ENCODE results near the gene STN1. TPM values are rescaled to one million over a fixed set of nuclear protein-coding genes. Genes with fewer than 3 reads are reported as not detected.

The STN1 gene
- total and polyA plus RNA-seq, 2 donors (not counting 1 experiment from before 2014, with no cell fraction given) = 21.7 to 36.5 TPM

- Histone ChIP-seq H3K27ac (ENCODE audit: insufficient read depth, low read length) (no peak overlapping the region), H3K27me3 (ENCODE audit: control insufficient read depth, insufficient read depth, low read length) (no peaks in the 10 kb centered on the region)
These were observed 33.2 kb upstream of the STN1 start for GRCh38 chr10:103951183-103951582.

GRCh38 chr10:103949728-103950127, 31.7 kb upstream of the STN1 start:
- no peaks in the 10 kb centered on the region for H3K27me3 ChIP-seq (ENCODE audit: control insufficient read depth, insufficient read depth, low read length)
- H3K4me2 ChIP-seq (ENCODE audit: extremely low read depth, insufficient read depth, low read length) = no peak overlapping the region
- no peak overlapping the region for H3K4me3 ChIP-seq (replicated peaks in 1 of 4; ENCODE audit: control extremely low read depth in 1 of 4, insufficient read depth in 1 of 4, low read depth in 3 of 4, low read length in 4 of 4)
- H3K4me1 ChIP-seq (ENCODE audit: control insufficient read depth, extremely low read depth, insufficient read depth, low read length) = no peaks in the 10 kb centered on the region
- DNase-seq (ENCODE audit: low read depth in 2 of 2) = no peak
- H3K36me3 ChIP-seq (ENCODE audit: control insufficient read depth, insufficient read depth, low read length) = no peaks in the 10 kb centered on the region
- H3K9ac ChIP-seq (ENCODE audit: insufficient read depth, low read length) = no peak overlapping the region
- TF ChIP-seq CTCF (conservative IDR thresholded peaks at IDR 0.05 in 1 of 2, IDR thresholded peaks at IDR 0.05 in 1 of 2; ENCODE audit: low read depth in 1 of 2, low read length in 2 of 2) = no peak
- no peak for TF ChIP-seq EZH2 (IDR thresholded peaks at IDR 0.05; ENCODE audit: low read length, missing control alignments)
- no peak overlapping the region for H3K27ac ChIP-seq (ENCODE audit: insufficient read depth, low read length)
- H3K79me2 ChIP-seq (ENCODE audit: control insufficient read depth, insufficient read depth, low read length) = no peaks in the 10 kb centered on the region
- H3K9me3 ChIP-seq (ENCODE audit: control insufficient read depth, insufficient read depth, low read depth, low read length) = no peaks in the 10 kb centered on the region
- no peak overlapping the region for H2AFZ ChIP-seq (ENCODE audit: low read length)
- H4K20me1 ChIP-seq (ENCODE audit: control insufficient read depth, extremely low read depth, insufficient read depth, low read length) = no peaks in the 10 kb centered on the region

More at GRCh38 chr10:103951183-103951582, 33.2 kb upstream of the STN1 start:
- H4K20me1 ChIP-seq (ENCODE audit: control insufficient read depth, extremely low read depth, insufficient read depth, low read length) = no peaks in the 10 kb centered on the region
- TF ChIP-seq CTCF (conservative IDR thresholded peaks at IDR 0.05 in 1 of 2, IDR thresholded peaks at IDR 0.05 in 1 of 2; ENCODE audit: low read depth in 1 of 2, low read length in 2 of 2) = no peak
- TF ChIP-seq EZH2 (IDR thresholded peaks at IDR 0.05; ENCODE audit: low read length, missing control alignments) = no peak
- no peaks in the 10 kb centered on the region for H3K79me2 ChIP-seq (ENCODE audit: control insufficient read depth, insufficient read depth, low read length)
- no peak overlapping the region for H3K9ac ChIP-seq (ENCODE audit: insufficient read depth, low read length)
- H3K4me2 ChIP-seq (ENCODE audit: extremely low read depth, insufficient read depth, low read length) = no peak overlapping the region
- no peak for DNase-seq (ENCODE audit: low read depth in 2 of 2)
- H3K9me3 ChIP-seq (ENCODE audit: control insufficient read depth, insufficient read depth, low read depth, low read length) = no peaks in the 10 kb centered on the region
- H3K4me1 ChIP-seq (ENCODE audit: control insufficient read depth, extremely low read depth, insufficient read depth, low read length) = no peaks in the 10 kb centered on the region
- H2AFZ ChIP-seq (ENCODE audit: low read length) = no peak overlapping the region
- no peak overlapping the region for H3K4me3 ChIP-seq (replicated peaks in 1 of 4; ENCODE audit: control extremely low read depth in 1 of 4, insufficient read depth in 1 of 4, low read depth in 3 of 4, low read length in 4 of 4)
- no peaks in the 10 kb centered on the region for H3K36me3 ChIP-seq (ENCODE audit: control insufficient read depth, insufficient read depth, low read length)

DNA sequence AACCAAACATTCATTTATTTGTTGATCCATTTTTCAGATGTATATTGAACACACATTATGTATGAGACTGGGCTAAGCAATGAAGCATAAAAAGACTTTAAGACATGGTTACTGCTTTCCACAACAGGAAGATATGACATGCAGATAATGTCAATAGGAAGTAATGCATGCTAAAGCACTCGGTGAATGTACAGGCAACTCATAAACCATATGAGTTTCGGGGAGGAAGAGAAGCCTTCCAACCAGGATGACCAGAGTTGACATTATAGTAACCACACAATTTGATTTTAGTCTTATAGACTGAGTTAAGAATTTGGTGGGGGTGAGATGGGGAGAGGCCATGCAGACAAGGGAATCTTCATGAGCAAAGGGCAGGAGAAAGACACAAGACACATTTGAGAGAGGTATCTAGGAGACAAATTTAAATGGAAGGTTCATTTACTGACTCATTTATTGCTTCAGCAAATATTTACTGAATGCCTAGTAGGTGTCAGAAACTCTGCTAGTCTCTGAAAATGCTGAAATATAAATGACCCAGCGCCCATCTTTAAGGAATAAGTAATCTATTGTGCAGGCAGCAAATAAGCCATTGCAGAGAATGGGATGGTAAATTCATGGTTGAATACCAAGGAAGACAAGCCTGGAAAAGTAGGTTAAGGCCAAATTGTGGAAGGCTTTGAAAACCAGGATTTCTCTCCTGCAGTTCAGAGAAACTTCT, 30.0 kb upstream of the STN1 start:
- Histone ChIP-seq H3K4me3 (replicated peaks in 1 of 4; ENCODE audit: control extremely low read depth in 1 of 4, insufficient read depth in 1 of 4, low read depth in 3 of 4, low read length in 4 of 4) (no peak overlapping the region), H3K9ac (ENCODE audit: insufficient read depth, low read length) (no peak overlapping the region), H3K9me3 (ENCODE audit: control insufficient read depth, insufficient read depth, low read depth, low read length) (no peaks in the 10 kb centered on the region), H3K79me2 (ENCODE audit: control insufficient read depth, insufficient read depth, low read length) (no peaks in the 10 kb centered on the region), H3K27me3 (ENCODE audit: control insufficient read depth, insufficient read depth, low read length) (no peaks in the 10 kb centered on the region), H4K20me1 (ENCODE audit: control insufficient read depth, extremely low read depth, insufficient read depth, low read length) (no peaks in the 10 kb centered on the region), H3K27ac (ENCODE audit: insufficient read depth, low read length) (no peak overlapping the region), H3K4me1 (ENCODE audit: control insufficient read depth, extremely low read depth, insufficient read depth, low read length) (no peaks in the 10 kb centered on the region), H3K4me2 (ENCODE audit: extremely low read depth, insufficient read depth, low read length) (no peak overlapping the region), H3K36me3 (ENCODE audit: control insufficient read depth, insufficient read depth, low read length) (no peaks in the 10 kb centered on the region), H2AFZ (ENCODE audit: low read length) (no peak overlapping the region)
- DNase-seq (ENCODE audit: low read depth in 2 of 2) = no peak
- no peak for TF ChIP-seq CTCF (conservative IDR thresholded peaks at IDR 0.05 in 1 of 2, IDR thresholded peaks at IDR 0.05 in 1 of 2; ENCODE audit: low read depth in 1 of 2, low read length in 2 of 2)
- TF ChIP-seq EZH2 (IDR thresholded peaks at IDR 0.05; ENCODE audit: low read length, missing control alignments) = no peak
